ENCODE measurements around the gene INO80B.
"Not testable (repeated sequence)": the region's sequence is repeated elsewhere in the genome, so short reads cannot be mapped to it uniquely, and the experiment has no call there.

INO80B gene

DNA sequence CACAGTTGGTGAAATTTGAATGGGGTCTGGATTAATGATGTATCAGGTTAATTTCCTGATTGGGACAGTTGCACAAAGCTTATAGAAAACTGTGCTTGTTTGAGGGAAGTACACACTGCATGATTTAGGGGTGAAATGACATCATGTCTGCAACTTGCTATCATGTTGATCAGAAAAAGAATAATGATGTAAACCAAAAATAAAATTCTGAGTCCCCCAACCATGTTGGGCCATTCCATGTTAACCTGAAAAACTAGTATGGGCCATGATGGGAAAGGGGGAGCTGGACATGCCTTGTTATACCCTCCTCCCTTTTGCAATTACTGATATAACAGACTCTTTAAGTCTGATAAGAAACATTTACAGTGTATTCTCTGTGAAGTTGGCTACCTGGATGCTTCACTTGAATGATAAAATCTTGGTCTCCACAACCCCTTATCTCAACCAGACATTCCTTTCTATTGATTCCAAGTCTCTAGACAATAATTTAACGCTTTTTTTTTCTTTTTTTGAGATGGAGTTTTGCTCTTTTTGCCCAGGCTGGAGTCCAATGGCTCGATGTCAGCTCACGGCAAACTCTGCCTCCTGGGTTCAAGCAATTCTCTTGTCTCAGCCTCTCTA is 4.2 kb upstream of the INO80B start:
- DNase-seq (ENCODE audit: low spot score), result no peak

DNA sequence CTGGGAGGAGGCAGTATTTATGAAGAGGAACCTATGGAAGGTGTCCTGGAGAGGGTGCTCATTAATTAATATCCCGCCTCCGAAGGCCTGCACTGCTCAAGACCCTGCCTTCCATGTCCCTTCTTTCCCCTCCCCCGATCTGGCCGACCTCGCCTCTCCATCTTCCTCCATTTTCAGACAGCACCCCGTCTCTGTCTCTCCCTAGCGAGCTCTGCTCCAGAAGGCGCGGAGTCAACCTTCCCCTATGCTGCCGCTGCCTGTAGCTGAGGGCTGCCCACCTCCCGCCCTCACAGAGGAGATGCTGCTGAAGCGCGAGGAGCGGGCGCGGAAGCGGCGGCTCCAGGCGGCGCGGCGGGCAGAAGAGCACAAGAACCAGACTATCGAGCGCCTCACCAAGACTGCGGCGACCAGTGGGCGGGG is 2.3 kb downstream of the INO80B start:
- DNase-seq (ENCODE audit: low spot score), result no peak

DNA sequence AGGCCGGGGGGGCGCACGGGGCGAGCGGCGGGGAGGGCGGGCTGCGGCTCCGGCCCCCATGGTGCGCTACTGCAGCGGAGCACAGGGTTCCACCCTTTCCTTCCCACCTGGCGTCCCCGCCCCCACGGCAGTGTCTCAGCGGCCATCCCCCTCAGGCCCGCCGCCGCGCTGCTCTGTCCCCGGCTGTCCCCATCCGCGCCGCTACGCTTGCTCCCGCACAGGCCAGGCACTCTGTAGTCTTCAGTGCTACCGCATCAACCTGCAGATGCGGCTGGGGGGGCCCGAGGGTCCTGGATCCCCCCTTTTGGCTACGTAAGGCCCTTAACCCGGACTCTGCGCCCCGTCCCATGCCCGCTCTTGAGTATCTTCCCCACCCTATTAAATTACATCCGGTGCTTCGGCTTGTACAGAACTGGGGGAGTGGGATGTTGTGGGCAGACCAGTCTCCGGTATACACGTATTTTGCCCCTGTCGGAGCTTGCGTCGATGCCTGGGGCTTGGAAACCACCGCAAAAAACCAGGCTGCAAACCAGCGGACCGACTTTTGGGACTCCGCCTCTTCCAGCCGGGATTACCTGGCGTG is 2.8 kb downstream of the INO80B start:
- peak; percentile 77 for DNase-seq (ENCODE audit: low spot score)

DNA sequence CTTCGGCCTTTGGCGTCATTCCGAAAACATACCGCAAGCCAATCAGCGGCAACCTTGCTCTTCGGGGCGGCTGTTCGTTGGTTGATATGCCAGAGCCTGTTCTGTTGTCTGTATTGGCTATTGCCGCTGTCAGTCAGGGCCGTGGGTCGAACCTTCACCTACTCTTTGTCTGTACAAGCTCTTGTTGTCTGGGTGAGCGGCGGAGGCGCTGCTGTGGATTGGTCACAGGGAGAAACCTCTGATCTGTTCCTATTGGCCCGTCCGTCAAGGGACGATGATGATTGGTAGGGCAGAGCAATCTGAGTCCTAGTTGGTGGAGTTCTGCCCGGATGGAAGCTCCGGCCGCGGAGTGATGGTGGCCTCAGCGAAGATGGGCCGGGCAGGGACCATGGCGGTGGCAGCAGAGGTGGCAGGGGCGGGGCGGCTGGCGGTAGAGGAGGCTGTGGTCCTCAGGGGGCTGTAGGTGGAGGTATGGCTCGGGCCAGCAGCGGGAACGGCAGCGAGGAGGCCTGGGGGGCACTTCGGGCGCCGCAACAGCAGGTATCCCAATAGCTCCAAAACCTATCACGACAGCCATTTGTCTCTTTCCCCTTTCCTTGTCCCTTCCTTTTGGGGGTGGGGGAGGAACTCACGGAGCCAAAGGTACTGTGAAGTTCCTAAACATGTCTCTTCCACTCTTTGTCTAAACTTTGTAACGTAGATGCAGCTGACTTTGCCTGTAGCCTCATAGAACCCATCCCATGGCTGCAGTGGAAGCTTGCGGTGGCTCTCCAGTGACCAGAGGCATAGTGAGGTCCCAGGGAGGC is 3.4 kb downstream of the INO80B start, which contains the start of gene WBP1:
Gene WBP1 (plus strand): TSS at position 307 of the 806 bp plus-strand sequence. CDS start 165 bp downstream, at position 472.
- DNase-seq (ENCODE audit: low spot score), result peak; percentile 100

DNA sequence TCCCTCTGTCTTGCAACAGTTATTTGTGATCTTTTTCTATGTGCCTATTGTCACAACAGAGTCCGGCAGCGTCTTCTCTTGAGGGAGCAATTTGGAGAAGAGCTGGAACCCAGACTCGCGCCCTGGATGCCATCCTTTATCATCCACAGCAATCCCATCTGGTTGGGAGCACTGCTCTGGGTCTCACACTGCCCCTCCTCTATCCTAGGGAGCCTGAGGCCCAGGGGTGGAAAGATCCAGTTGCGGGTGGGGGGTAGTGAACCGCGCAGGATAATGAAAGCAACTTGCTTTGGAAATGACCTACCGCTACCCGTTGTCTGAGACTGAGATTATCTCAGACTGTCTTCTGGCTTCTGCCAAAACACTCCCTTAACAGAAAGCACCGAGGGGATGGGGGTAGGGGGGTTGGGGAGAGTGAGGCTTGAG is 4.1 kb downstream of the INO80B start:
- DNase-seq (ENCODE audit: low spot score), result no peak

DNA sequence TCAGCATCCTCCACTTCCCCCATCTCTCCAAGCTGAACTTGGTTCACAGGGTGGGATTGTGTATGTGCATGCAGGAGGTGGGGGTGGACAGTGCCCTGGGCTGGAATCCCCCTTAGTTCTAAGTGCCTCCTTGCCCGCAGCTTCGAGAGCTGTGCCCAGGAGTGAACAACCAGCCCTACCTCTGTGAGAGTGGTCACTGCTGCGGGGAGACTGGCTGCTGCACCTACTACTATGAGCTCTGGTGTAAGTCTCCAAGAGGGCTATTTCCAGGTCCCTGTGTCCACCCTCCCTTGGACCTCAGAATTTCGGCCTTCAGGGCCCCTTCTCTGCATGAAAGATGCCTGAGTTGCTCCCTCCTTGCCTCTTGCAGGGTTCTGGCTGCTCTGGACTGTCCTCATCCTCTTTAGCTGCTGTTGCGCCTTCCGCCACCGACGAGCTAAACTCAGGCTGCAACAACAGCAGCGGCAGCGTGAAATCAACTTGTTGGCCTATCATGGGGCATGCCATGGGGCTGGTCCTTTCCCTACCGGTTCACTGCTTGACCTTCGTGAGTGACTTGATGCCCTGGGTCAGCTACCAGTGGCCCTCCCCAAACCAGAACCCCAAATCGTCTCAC is 4.7 kb downstream of the INO80B start:
- not testable (repeated sequence) for DNase-seq (ENCODE audit: low spot score)

DNA sequence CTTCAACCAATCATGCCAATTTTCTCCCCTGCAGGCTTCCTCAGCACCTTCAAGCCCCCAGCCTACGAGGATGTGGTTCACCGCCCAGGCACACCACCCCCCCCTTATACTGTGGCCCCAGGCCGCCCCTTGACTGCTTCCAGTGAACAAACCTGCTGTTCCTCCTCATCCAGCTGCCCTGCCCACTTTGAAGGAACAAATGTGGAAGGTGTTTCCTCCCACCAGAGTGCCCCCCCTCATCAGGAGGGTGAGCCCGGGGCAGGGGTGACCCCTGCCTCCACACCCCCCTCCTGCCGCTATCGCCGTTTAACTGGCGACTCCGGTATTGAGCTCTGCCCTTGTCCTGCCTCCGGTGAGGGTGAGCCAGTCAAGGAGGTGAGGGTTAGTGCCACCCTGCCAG is 5.3 kb downstream of the INO80B start:
- not testable (repeated sequence) for DNase-seq (ENCODE audit: low spot score)

DNA sequence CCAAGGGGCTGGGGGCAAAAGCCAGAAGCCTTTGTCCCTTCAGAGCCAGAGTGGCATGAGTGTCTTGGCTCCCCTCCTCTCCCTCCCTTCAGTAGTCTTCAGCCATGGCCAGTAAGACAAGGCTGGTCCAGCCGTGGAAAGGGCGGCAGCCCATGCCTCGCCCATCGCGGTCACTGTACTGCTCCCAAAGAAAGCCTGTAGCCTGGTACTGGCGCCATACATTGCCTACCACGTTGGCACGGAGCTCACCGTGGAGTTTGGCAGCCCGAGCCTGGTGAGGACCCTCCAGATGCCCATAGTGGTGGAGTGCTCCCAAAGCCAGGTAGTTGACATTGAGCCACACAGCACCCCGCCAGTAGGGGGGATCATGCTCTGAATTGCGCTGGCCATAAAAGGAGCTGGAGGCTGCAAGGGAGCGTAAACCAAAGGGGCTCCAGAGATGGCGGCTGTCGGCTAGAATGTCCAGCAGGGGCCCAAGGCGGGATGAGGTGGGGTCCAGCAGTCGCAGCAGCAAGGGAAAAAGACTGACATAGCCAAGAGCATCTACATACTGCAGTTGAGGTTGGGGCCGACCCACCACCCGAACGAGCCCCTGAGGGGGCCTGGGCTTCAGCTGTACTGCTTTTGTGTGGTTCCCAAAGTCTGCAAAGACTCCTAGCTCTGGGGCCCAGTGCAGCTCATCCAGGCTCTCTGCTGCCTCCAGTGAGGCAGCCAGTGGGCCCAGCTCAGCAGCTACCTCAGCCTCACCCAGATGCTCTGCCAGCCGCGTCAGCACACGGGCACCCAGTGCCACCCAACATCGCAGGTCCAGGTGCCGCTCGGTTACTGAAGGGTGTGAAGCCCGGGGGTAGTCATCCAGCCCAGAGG is 6.5 kb downstream of the INO80B start:
- no peak for DNase-seq (ENCODE audit: low spot score)

DNA sequence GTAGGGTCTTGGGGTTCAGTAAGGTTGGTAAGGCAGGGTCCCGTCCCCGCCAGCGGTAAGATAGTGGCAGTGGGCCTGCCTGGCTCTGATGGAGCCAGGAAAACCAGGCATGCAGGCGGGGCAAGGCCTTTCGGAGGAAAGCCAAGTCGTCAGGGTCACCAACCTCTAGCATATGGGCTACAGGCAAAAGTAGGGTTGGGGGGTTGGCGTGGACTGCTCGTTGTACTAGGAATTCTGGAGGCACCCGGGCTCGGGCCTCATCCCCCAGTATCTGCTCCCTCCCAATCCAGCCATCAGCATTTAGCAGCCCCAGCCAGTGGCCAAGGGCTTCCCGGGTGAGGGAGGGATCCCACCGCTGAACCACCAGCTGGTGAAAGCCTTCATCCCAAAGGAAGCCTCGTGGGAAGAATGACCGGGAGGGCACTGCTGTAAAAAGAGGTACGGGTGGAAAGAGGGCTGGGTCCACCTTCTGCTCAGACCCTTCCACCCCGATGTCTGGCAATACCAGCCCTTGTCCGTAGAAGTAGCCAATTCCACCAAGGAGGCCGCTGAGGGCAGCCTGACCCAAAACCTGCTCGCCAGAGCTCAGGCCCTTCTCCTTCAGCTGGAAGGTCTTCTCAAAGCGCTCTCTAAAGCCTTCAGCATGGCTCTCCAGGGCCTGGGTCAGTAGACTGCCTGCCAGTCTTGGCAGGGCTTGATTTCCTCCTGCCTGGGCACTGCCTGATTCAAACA is 7.3 kb downstream of the INO80B start:
- no peak for DNase-seq (ENCODE audit: low spot score)

DNA sequence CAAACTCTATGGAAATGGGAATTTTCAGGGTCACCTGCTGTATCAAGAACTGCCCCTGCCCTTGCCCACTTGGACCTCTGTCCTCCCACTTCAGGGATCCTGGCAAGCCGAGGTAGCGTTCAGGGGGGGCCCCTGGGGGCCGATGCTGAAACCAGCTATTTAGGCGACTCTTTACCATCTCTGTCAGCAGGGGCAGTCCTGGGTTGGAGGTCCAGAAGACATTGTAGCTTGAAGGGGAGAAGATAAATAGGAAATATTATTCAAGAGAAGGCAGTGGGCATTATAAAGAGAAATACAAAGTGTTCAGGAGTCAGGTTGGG is 7.9 kb downstream of the INO80B start:
- no peak for DNase-seq (ENCODE audit: low spot score)

DNA sequence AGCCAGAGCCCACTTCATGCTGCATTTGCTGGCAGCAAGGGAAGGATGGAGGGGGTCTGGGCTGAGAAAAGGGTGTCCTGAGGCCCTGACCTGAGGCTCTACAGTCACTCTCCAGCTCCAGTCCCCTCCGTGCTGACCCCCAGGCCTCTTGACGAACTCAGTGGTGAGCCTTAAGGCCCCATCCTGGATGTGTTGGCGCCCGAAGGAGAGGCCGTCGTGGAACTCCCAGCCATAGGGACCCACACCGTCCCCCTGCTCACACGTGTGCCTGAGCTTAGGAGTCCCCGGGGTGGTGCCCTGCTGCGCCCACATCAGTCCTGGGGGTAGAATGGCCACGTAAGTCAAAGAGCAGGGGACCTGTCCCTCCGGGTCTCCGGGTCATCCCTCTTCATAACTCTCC is 9.5 kb downstream of the INO80B start:
- DNase-seq (ENCODE audit: low spot score), result no peak

DNA sequence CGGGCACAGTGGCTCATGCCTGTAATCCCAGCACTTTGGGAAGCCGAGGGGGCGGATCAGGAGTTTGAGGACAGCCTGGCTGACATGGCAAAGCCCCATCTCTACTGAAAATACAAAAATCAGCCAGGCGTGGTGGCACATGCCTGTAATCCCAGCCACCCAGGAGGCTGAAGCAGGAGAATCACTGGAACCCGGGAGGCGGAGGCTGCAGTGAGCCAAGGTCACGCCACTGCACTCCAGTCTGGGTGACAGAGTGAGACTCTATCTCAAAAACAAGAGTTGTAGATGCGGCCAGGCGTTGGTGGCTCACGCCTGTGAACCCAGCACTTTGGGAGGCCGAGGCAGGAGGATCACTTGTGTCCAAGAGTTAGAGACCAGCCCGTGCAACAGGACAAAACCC is 15.9 kb downstream of the INO80B start:
- not testable (repeated sequence) for DNase-seq (ENCODE audit: low spot score)

DNA sequence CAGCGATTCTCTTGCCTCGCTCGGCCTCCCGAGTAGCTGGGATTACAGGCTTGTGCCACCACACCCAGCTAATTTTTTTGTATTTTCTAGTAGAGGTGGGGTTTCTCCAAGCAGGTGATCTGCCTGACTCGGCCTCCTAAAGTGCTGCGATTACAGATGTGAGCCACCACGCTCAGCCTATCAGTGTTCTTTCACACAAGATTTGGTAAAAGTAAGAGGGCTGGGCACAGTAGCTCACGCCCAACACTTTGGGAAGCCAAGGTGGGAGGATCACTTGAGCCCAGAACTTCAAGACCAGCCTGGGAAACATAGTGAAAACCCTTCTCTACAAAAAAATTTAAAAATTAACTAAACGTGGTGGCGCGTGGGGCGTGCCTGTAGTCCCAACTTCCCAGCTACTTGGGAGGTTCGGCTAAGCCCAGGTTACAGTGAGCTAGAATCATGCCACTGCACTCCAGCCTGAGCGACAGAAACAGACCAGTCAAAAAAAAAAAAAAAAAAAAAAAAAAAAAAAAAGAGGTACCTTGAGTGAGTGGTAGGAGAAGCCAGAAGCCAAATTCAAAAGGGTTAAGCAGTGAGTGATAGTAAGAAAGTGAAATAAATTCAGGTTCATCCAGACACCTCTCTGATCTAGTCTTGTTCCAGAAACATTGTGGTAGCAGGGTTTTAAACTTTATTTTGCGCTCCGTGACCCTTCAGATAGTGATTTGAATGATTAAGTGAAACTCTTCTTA is 16.6 kb downstream of the INO80B start:
- DNase-seq (ENCODE audit: low spot score), result no peak

DNA sequence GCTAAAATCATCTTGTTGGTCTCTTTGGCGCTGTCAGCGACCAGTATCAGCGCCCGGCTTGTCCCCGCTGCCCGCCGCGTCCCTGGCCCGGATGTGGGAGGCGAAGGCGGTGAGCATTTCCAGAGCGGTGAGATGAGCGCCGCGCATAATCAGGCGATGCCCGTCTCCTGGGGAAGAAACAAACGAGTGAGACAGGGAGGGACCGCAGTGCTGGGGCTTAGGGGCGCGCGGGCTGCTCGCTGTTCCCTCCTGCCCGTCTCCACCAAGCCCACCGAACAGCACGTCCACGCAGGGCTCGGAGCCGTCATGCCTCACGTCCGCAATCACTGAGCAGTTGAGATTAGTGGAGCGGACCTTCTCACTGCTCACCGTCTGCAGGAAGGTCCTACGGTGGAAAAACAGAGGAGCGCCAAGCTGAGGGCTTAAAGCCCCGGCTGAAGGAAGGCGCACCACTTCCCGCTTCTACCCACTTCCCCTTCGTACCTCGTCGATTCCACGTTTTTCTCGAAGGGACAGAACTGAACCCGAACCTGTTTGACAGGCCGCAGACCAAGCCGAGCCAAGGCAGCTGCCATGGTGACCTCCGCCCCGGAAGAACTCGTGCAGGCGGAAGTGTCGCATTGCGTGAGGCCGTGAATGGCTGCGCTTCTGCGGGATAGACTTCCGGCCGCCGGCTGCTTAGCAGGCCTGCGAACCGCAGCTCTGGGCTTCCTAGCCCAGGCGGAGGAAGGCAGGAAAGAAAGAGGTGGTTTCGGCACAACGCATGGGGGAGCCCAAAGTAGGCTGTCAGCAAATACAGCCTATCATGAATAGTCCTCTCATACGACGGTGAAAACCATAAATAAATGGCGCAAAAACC is 17.4 kb downstream of the INO80B start, which contains the start of gene MRPL53:
Gene MRPL53 (minus strand): TSS at position 595 of the 859 bp plus-strand sequence. CDS start 20 bp downstream, at position 575.
- DNase-seq (ENCODE audit: low spot score), result peak; percentile 97

DNA sequence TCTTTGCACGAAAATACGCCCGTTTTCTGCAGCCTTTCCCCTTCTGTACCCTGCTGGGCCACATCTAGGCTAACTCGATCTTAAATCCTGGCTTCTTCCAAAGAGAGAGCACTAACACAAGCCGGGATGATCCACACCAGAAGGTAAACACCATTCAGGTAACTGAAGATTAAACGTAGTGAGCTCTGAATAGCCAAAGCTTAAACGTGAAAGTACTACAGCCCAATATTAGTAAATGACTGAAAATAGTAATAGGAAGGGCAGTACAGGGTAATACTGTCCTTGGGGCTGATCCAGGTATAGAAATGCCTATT is 18.0 kb downstream of the INO80B start:
- no peak for DNase-seq (ENCODE audit: low spot score)

DNA sequence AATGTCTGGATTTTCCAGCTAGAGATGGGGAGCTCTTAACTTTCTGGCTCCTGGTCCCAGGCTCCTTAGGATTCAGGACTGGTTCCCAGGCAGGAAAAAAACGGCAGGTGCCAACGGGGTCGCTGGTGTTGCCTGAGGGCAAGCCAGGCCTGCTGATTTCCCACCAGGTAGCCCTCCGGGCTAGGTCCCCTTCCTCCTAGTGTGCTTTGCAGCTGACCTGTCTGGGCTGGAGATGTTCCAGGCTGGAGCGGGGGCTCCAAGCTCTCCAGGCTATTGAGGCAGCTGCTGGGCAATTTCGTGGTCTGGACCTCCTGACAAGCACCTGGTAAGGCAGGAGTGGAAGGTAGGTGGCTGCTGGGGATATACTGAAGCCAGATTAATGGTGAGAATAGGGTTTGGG is 19.6 kb downstream of the INO80B start:
- no peak for DNase-seq (ENCODE audit: low spot score)

DNA sequence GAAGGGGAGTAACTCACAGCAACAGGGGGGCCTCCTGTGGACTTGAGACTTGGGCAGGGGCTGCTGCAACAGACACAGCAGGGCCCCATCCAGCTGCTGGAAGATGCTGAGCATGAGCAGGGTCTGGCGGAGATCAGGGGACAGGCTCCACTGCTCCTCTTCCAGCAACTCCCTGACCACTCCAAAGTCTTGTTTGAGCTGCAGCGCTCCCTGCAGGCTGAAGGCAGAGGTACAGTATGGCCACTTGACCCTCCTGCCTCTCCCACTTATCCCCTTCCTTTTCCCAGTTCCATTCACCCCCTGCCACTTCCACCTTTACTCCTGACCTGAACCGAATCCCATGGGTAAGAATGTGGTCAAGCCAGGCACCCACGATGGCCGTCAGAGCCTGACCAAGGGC is 20.0 kb downstream of the INO80B start:
- no peak for DNase-seq (ENCODE audit: low spot score)

DNA sequence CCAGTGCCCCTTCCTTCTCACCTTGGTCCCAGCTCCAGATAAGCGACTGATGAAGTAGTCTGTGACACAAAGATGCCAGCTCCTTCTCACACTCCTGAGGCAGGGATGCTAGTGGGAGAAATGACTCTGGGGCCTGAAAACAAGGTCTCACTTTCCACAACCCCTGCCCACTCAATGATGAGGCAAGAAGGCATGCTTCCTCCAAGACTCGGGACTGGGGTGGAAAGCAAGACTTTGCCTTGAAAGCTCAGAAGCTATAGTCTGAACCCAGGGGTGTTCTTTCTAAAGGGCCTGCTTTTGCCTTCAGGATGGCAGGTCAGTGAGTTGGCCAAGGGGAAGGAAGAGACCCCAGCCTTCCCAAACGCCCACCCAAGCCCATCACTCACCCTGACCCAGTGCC is 26.5 kb downstream of the INO80B start:
- DNase-seq (ENCODE audit: low spot score), result no peak

DNA sequence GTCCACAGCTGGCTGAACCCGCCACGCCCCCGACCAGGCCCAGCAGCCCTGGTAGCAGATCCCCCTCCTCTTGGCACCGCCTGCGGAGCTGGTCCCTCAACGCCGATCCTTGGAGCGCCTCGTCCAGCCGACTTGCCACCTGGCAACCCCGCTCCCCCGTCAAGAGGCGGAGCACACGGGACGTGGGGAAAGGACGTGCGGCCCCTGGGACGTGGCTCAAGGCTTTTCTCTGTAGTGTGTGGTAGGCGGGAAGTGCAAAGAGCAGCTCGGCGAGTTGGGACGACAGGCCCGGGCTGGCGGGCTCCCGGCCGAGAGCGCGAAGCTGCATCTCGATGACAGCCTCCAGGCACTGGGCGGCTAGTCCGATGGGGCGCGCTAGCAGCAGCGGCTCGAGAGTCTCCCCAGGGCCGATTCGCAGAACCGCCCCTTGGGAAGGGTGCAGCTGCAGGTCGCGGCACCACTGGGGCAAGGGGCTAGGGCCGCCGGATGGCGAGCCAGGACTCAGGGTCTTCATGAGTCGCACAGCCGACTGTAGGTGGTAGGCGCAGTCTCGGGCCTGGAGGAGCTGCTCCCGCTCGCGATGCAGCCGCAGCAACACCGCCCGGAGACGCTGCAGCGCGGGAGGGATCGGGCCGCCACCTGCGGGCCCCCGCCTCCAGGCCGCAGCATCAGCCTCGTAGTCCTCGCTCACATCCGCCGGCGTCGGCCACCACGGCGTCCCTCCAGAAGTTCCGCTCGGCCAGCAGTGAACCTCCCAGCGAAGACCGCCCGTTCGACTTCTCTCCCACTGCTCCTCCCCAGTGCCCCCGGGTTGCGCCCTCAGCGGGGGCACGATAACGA is 27.3 kb downstream of the INO80B start:
- no peak for DNase-seq (ENCODE audit: low spot score)
